Pons (tissue), 1 donor: ENCODE data around the gene PMM2.

Experiments used
- DNase-seq: peaks from one replicate; pipeline ENCODE4 v3.0.0-alpha.2; 2016; ENCODE audit warnings: low spot score

The PMM2 gene

DNA sequence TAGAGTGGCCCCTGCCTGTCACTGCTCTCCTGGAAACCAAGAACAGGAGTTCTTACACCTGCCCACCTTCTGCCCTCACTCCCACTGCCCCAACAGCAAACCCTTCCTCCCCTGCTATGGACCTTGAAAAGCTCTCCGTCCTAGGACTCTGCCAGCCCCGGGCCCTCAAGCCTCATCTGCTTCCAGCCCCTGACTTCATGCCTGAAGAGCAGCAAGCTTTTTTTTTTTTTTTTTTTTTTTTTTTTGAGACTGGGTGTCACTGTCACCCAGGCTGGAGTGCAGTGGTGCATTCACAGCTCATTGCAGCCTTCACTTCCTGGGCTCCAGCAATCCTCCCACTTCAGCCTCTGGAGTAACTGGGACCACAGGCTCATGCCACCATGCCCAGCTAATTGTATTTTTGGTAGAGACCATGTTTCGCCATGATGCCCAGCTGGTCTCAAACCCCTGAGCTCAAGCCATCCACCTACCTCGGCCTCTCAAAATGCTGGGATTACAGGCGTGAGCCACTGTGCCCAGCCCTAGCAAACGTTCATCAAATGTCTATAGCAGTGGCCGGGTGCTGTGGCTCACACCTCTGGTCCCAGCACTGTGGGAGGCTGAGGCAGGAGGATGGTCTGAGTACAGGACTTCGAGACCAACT lies 54.2 kb downstream of the PMM2 start:
- no peak for DNase-seq

- DNase-seq, result no peak
Measured at GRCh38 chr16:8852534-8852933, 54.9 kb downstream of the PMM2 start.

GRCh38 chr16:8853150-8853549 lies 55.5 kb downstream of the PMM2 start:
- no peak for DNase-seq

DNA sequence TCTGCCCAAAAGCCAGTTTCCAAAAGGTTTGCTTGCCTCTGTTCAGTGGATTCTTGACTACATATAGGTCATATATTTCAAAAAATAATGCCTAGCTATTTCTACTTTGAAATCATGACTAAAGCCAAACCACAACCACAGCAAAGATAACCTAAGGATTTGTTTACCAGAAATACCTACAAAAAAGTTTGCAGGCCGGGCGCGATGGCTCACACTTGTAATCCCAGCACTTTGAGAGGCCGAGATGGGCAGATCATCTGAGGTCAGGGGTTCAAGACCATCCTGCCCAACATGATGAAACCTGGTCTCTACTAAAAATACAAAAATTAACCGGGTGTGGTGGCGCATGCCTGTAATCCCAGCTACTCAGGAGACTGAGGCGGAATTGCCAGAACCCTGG lies 56.0 kb downstream of the PMM2 start:
- DNase-seq, result no peak

- no peak for DNase-seq
Measured at GRCh38 chr16:8854298-8854948, 56.8 kb downstream of the PMM2 start.

DNA sequence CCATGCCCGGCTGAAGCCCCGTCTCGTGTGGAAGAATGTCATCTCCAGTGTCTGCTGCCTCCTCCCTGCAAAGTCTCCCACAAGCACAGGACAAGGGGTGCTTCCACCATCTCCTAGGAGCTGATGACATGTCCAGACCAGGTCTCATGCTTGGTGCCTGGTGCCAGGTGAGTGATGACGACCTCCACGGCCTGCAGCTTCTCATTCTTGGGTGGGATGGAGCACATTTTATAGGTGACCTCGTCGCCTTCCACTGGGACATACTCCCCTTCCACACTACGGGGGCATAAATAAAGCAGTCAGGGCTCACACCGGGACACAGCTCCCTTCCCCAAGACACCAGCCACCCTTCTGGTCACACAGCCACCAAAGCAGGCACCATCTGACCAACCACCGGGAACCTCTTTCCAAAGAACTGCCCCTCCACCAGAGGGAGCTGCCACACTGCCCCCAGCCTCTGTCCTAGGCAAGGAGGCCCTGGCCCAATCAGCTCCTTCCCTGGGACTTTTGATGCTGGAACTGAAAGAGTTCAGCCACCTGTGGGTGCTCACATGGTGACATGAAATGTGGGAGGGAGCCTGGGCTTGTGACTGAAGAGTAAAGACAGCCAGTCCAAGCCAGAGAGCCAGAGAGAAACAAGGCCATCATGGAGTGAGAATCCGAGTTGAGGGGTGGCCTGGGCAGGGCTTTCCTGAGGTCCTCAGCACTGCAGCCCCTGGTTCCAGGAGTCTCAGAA lies 57.6 kb downstream of the PMM2 start:
- DNase-seq, result no peak

DNA sequence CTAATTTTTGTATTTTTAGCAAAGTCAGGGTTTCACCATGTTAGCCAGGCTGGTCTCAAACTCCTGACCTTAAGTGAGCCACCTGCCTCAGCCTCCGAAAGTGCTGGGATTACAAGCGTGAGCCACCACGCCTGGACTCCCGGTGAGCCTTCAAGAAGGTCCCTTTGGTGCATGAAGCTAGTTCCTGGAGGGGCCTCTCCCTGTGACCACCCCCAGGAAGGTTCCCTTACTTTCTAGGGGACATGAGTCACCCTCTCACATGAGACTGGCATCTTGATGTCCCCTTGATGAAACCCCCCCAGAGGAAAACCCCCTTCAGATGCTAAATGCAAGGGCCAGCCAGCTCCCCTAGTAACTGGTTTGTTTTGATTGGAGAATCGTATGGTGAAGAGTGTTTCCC lies 58.3 kb downstream of the PMM2 start:
- DNase-seq, result no peak

DNA sequence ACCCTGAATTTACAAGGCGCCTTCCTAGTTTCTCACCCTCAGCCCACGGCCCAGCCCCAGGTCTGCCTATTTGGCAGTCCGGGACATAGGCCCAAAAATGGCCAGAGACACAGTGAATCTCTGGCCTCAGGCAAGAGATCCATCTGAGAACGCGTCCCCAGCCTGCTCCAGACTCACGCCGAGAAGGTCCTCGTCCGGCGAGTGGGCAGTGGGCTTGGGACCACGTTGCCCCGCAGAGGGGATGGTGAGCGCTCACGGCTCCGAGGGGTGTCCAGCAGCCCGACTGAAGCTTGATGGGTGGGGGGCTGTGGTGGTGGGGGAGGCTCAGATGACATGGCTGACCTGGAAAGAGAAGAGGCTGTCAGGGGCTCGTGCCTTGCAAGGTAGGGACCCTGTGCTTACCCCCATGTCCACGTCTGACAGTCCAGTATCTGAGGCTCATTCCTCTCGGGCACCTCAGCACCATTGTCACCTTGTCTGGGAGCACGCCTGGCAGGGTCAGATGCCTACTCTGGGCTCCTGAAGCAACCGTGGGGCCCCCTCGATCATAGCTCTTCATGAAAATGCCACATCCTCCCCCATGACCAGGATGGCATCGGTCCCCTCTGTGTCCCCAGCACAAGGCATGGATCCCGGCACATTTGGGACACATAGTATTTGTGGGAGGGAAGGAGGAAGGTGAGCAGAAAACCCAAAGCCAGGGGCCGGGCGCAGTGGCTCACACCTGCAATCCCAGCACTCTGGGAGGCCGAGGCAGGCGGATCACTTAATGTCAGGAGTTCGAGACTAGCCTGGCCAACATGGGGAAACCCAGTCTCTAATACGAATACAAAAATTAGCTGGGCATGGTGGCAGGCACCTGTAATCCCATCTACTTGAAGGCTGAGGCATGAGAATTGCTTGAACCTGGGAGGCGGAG lies 61.6 kb downstream of the PMM2 start:
- DNase-seq, result no peak

- DNase-seq, result no peak
Measured at GRCh38 chr16:8859913-8860881, 62.6 kb downstream of the PMM2 start.

- DNase-seq, result peak; percentile 42
Measured at GRCh38 chr16:8861563-8862308, 64.1 kb downstream of the PMM2 start.

- no peak for DNase-seq
Measured at GRCh38 chr16:8862309-8863130, 64.9 kb downstream of the PMM2 start.

DNA sequence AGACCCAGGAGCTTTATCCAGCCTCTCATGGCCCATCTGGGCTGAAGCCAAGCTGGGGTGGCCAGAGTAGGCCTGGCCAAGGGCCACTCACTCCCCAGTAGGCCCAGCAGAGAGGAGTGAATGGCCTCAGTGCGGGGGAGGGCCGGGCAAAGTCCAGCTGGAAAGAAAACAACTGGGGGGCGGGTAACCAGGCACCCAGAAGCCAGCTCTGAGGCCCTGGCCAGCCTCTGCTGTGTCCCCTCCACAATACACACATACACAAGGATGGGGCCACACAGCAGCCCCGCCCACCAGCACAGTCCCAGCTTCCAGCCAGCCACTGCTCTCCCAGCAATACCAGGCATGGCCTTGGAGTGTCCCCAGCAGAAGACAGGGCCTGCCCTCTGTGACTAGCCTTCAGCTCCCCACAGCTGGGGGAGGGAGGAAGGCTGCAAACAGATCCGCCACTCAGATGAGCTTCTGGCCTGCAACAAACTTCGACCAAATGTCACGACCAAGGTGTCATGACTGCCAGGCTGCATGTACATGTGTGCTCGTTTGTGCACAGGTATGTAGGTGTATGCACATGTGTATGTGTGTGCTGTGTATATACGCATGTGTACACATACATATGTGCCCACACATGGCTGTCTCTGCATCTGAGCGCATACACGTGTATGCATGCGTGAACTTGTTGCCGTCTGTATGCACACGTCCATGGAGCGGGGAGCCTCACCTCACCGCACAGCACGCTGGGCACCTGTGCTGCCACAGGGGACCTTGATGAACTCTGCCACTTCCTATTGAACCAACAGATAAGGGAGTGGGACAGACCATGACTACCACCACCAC lies 66.2 kb downstream of the PMM2 start:
- DNase-seq, result peak; percentile 94

DNA sequence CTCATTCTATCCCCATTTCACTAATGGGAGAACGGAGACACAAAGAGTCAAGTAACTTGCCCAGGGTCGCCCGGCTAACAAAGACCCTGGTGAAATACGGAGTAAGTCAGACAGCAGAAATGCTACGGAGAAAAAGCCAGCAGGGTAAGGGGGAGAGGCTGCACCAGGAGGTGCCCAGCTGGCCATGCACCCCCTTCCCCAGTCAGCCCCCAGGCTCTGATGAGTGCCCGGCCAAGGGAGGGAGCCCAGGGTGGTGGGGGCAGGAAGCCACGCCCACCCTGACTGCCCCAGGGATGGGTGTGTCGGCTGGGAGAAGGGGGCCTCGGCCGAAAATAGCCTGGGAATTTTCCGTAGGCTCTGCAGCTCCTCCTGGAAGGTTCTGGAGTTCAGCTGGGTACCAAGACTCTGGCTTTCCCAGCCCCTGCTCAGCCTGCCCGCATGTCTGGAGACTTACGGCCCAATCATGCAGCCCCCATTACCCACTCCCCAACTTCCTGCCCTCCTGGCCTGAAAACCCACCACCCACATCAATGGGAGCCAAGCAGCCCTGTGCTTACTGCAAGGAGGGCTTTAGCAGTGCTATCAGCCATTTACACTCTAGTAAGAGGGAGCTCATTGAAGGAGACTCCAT lies 67.0 kb downstream of the PMM2 start:
- DNase-seq, result no peak

DNA sequence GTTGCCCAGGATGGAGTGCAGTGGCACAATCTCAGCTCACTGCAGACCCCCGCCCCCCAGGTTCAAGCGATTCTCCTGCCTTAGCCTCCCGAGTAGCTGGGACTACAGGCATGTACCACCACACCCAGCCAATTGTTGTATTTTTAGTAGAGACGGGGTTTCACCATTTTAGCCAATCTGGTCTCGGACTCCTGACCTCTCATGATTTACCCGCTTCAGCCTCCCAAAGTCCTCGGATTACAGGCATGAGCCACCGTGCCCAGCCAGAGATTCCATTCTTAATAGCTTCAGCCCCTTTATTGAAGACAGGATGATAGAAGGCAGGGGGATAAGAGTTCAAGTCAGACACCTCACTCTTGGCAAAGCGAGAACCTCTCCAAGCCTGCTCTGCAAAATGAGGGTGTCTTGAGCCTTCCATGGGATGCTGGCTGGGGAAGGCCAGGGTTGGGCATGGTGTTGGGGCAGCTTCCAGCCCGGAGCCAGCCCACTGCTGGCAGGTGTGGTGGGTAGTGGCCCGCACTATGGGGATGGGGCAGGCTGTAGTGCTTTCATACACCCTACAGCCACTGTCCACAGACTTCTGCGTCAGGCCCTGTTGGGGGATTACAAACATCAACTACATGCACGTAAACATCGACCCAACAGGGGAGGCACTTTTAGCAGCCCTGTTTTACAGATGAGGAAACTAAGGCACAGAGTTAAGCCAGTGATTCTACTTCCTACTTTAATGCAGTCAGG lies 67.7 kb downstream of the PMM2 start:
- DNase-seq, result no peak

GRCh38 chr16:8866118-8866883 lies 68.7 kb downstream of the PMM2 start:
- DNase-seq, result peak; percentile 37

DNA sequence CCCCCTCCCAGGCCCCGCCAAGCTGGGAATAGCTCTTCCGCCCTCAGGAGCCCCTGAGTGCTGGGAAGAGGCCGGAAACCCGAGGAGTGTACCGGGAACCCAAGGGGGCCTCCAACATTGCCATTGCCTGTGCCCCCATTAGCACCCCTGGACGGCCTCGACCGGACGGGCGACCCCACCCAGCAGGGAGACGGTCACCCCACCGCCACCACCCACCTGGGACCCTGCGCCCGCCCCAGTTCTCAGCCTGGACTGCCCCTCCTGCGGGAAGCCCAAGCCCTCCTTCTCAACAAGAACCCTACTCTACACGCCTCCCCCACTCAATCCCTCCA lies 69.2 kb downstream of the PMM2 start:
- DNase-seq, result no peak
